GM12878 (cell line): ENCODE measurements around the gene ITGAV.

Source experiments
- CHD4 ChIP-seq: fragments of 200-600 bp; sonication (generic); IDR thresholded peaks from 2 replicates; pipeline ENCODE4 v1.6.1; 2016; ENCODE audit warnings: mild to moderate bottlenecking
- FOXM1 ChIP-seq: IDR thresholded peaks from 2 replicates; pipeline ENCODE4 v1.6.1; 2012; ENCODE audit warnings: low read depth, mild to moderate bottlenecking, inconsistent platforms, low read length, moderate library complexity
- MXI1 ChIP-seq: fragments of 150-350 bp; IDR thresholded peaks from 2 replicates; pipeline ENCODE4 v1.6.1; 2011; ENCODE audit warnings: low read depth, mild to moderate bottlenecking, inconsistent platforms, low read length, improper control_type of control experiment
- SREBF1 ChIP-seq: IDR thresholded peaks from 2 replicates; pipeline ENCODE4 v1.6.1; 2012; ENCODE audit warnings: mild to moderate bottlenecking, low read length
- TF ChIP-seq, protein P1 (sequence below): fragments of 450-650 bp; IDR thresholded peaks from 2 replicates; pipeline ENCODE4 v1.6.1; 2018; ENCODE audit warnings: mild to moderate bottlenecking, low read depth, moderate library complexity; ENCODE audit not compliant: partially characterized antibody

DNA sequence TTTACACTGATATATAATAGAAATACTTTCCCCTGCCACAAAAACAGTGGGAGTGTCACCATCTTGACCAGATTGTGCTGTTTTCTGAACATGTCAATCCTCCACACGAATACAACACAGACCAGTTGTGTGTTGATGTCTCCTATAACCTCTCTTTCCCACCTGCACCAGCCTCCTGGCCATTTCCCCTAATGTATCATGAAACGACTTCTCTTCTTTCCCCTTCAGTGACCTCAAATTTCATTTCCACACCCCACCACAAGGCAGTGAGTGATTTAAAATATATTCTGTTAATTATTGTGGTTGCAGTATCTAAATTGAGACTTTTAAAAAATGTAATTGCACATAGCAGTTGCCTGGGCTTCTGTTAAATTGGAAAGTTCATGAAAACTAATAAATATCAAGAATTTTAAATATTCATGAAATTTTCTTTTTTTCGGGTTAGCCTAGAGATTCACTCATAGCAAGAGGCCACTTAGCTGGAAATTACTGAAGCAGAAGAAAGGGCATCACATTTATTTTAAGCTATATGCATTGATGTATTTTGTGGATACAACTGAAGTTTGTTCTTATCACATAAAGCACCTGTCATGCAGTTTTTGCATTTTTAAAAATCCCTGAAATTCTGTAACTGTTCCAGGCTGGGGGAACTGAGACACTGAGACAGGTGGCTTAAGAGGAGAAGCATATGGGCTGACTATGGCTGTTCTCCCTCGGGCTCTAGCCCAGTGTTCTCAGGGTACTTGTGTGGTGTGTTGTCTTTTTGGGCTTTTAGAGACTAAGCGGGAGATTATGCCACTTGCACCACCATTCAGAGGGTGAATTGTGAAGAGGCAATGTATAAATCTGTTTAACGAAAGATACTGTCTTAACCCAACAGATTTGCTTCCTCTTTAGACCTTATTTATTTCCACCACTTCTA lies 119.9 kb downstream of the ITGAV start:
- TF ChIP-seq FOXM1 (no peak), SREBF1 (no peak), MXI1 (no peak), CHD4 (no peak)
- TF ChIP-seq, protein P1, sequence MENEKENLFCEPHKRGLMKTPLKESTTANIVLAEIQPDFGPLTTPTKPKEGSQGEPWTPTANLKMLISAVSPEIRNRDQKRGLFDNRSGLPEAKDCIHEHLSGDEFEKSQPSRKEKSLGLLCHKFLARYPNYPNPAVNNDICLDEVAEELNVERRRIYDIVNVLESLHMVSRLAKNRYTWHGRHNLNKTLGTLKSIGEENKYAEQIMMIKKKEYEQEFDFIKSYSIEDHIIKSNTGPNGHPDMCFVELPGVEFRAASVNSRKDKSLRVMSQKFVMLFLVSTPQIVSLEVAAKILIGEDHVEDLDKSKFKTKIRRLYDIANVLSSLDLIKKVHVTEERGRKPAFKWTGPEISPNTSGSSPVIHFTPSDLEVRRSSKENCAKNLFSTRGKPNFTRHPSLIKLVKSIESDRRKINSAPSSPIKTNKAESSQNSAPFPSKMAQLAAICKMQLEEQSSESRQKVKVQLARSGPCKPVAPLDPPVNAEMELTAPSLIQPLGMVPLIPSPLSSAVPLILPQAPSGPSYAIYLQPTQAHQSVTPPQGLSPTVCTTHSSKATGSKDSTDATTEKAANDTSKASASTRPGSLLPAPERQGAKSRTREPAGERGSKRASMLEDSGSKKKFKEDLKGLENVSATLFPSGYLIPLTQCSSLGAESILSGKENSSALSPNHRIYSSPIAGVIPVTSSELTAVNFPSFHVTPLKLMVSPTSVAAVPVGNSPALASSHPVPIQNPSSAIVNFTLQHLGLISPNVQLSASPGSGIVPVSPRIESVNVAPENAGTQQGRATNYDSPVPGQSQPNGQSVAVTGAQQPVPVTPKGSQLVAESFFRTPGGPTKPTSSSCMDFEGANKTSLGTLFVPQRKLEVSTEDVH: no peak
